Liver (tissue), 9 donors: ENCODE data around the gene MAPKAPK3. TPM values are rescaled to one million over a fixed set of nuclear protein-coding genes. Genes with fewer than 3 reads are reported as not detected.

ENCODE experiments used
- DNase-seq: peaks from one replicate; pipeline ENCODE4 v3.0.0-alpha.2; 2017; ENCODE audit warnings: low spot score
- H3K27ac ChIP-seq, 2 donors: one replicate each; pipeline ENCODE4 v1.7.0; 2013; ENCODE audit warnings: inconsistent platforms in 2 of 2, low read length in 2 of 2, control low read depth in 1 of 2, low read depth in 1 of 2, mild to moderate bottlenecking in 1 of 2
- H3K27me3 ChIP-seq, 4 donors: one replicate each; pipeline versions ENCODE4 v1.6.1 to v1.7.0; 2013; ENCODE audit warnings: low read length in 3 of 4, inconsistent platforms in 1 of 4, mild to moderate bottlenecking in 1 of 4, moderate library complexity in 1 of 4; ENCODE audit not compliant: control insufficient read depth in 4 of 4, insufficient read depth in 4 of 4
- H3K36me3 ChIP-seq, 4 donors: one replicate each; pipeline versions ENCODE4 v1.6.1 to v1.7.0; 2013; ENCODE audit warnings: low read length in 3 of 4, mild to moderate bottlenecking in 3 of 4, low read depth in 1 of 4, moderate library complexity in 1 of 4; ENCODE audit not compliant: control insufficient read depth in 4 of 4, insufficient read depth in 3 of 4
- H3K4me1 ChIP-seq, 4 donors: one replicate each; pipeline versions ENCODE4 v1.6.1 to v1.7.0; 2013; ENCODE audit warnings: low read length in 3 of 4, mild to moderate bottlenecking in 3 of 4, moderate library complexity in 1 of 4; ENCODE audit not compliant: control insufficient read depth in 4 of 4, insufficient read depth in 4 of 4
- H3K4me3 ChIP-seq, 3 donors: one replicate each; pipeline versions ENCODE4 v1.6.1 to v1.7.0; 2013; ENCODE audit warnings: low read length in 3 of 3, control low read depth in 1 of 3, low read depth in 1 of 3, mild to moderate bottlenecking in 1 of 3
- H3K9ac ChIP-seq, 2 donors: one replicate each; pipeline ENCODE4 v1.7.0; 2013; ENCODE audit warnings: low read length in 2 of 2, mild to moderate bottlenecking in 2 of 2, moderate library complexity in 2 of 2, control low read depth in 1 of 2, low read depth in 1 of 2
- H3K9me3 ChIP-seq, 4 donors: one replicate each; pipeline versions ENCODE4 v1.6.1 to v1.7.0; 2013; ENCODE audit warnings: low read length in 3 of 4; ENCODE audit not compliant: control insufficient read depth in 4 of 4
- ATF3 ChIP-seq: IDR thresholded peaks from 2 replicates; pipeline ENCODE4 v1.6.1; 2016; ENCODE audit warnings: antibody characterized with exemption
- CTCF ChIP-seq: fragments of 150-350 bp; IDR thresholded peaks from 2 replicates; pipeline ENCODE4 v1.5.1; 2017; ENCODE audit warnings: improper control_type of control experiment, low read depth, low read length; ENCODE audit not compliant: missing input control
- EGR1 ChIP-seq, 2 donors: IDR thresholded peaks; 2 replicates each; pipeline ENCODE4 v1.6.1; 2016 to 2018; ENCODE audit warnings: antibody characterized with exemption in 2 of 2, low read depth in 2 of 2
- FOXA1 ChIP-seq: IDR thresholded peaks from 2 replicates; pipeline ENCODE4 v1.6.1; 2016; ENCODE audit warnings: antibody characterized with exemption
- FOXA2 ChIP-seq: IDR thresholded peaks from 2 replicates; pipeline ENCODE4 v1.6.1; 2016; ENCODE audit warnings: antibody characterized with exemption
- GABPA ChIP-seq, 2 donors: IDR thresholded peaks in 1 of 2; conservative IDR thresholded peaks in 1 of 2; 2 replicates each; pipeline ENCODE4 v1.6.1; 2016; ENCODE audit warnings: antibody characterized with exemption in 2 of 2, mild to moderate bottlenecking in 1 of 2, moderate library complexity in 1 of 2
- HNF4A ChIP-seq, 2 donors: conservative IDR thresholded peaks; 2 replicates each; pipeline ENCODE4 v1.6.1; 2016; ENCODE audit warnings: antibody characterized with exemption in 2 of 2, mild to moderate bottlenecking in 2 of 2
- HNF4G ChIP-seq: IDR thresholded peaks from 2 replicates; pipeline ENCODE4 v1.6.1; 2016; ENCODE audit warnings: antibody characterized with exemption
- JUND ChIP-seq, 2 donors: IDR thresholded peaks; 2 replicates each; pipeline ENCODE4 v1.6.1; 2016; ENCODE audit warnings: antibody characterized with exemption in 2 of 2
- MAX ChIP-seq: IDR thresholded peaks from 2 replicates; pipeline ENCODE4 v1.6.1; 2016; ENCODE audit warnings: antibody characterized with exemption
- NR2F2 ChIP-seq: IDR thresholded peaks from 2 replicates; pipeline ENCODE4 v1.6.1; 2016; ENCODE audit warnings: antibody characterized with exemption
- RAD21 ChIP-seq, 2 donors: IDR thresholded peaks; 2 replicates each; pipeline ENCODE4 v1.6.1; 2016; ENCODE audit warnings: antibody characterized with exemption in 2 of 2, mild to moderate bottlenecking in 2 of 2
- REST ChIP-seq: IDR thresholded peaks from 2 replicates; pipeline ENCODE4 v1.6.1; 2016; ENCODE audit warnings: antibody characterized with exemption, mild to moderate bottlenecking
- RXRA ChIP-seq, 2 donors: IDR thresholded peaks; 2 replicates each; pipeline ENCODE4 v1.6.1; 2017 to 2018; ENCODE audit warnings: antibody characterized with exemption in 2 of 2, mild to moderate bottlenecking in 1 of 2
- SP1 ChIP-seq: IDR thresholded peaks from 2 replicates; pipeline ENCODE4 v1.6.1; 2018; ENCODE audit warnings: antibody characterized with exemption, mild to moderate bottlenecking
- TAF1 ChIP-seq: conservative IDR thresholded peaks from 2 replicates; pipeline ENCODE4 v1.6.1; 2016; ENCODE audit warnings: antibody characterized with exemption, mild to moderate bottlenecking
- YY1 ChIP-seq: IDR thresholded peaks from 2 replicates; pipeline ENCODE4 v1.6.1; 2016; ENCODE audit warnings: antibody characterized with exemption, mild to moderate bottlenecking
- ZBTB33 ChIP-seq: IDR thresholded peaks from 2 replicates; pipeline ENCODE4 v1.6.1; 2016; ENCODE audit warnings: antibody characterized with exemption
- WGBS: extraction: QIAGEN DNeasy Blood & Tissue Kit; methylation state at CpG from one replicate; pipeline ENCODE4 v1.1.7; 2013; 5-methylcytosine and 5-hydroxymethylcytosine counted together
- polyA plus RNA-seq, 2 donors: library from polyadenylated mRNA; stranded (reverse) in 1 of 2; unstranded in 1 of 2; fragments of 200-250 nt in 1 of 2; fragments of >200 nt in 1 of 2; fragmentation: Nextera tagmentation in 1 of 2; extraction: Ambion mirVana in 1 of 2; gene quantifications; one replicate each; pipeline versions ENCODE4 v1.2.1 to v1.2.3, GENCODE V29; 2013 to 2015
- total RNA-seq, 2 donors: library from RNA; depleted of rRNA; stranded (reverse); fragments of >200 nt; gene quantifications; one replicate each; pipeline ENCODE4 v1.2.3, GENCODE V29; 2014
- donor health status: healthy.
- donor health status: healthy.
- donor health status: healthy.
- donor health status: healthy.
- donor health status: healthy.

MAPKAPK3 gene
- total and polyA plus RNA-seq, 4 donors: 13.9 to 32.9 (median 19.0) TPM

- H3K4me3 ChIP-seq: no peak overlapping the region
- no peak for DNase-seq
- no peak overlapping the region for H3K27ac ChIP-seq
- no peak for TF ChIP-seq NR2F2
- TF ChIP-seq MAX: no peak
- no peak for TF ChIP-seq SP1
- TF ChIP-seq HNF4G: no peak
- no peaks in the 10 kb centered on the region for H3K36me3 ChIP-seq
- no peaks in the 10 kb centered on the region for H3K27me3 ChIP-seq
- WGBS: 95% methylated on average over 10 of the region's 10 CpGs
- no peaks in the 10 kb centered on the region for H3K9me3 ChIP-seq
- peaks cover 0 to 3% (median 2%) of the 10 kb centered on the region in 4 donors for H3K4me1 ChIP-seq
- no peak overlapping the region for H3K9ac ChIP-seq
Observed at GRCh38 chr3:50660386-50660785, 43.4 kb downstream of the MAPKAPK3 start.

- TF ChIP-seq RAD21 (IDR thresholded peaks at IDR 0.05) (no peak), CTCF (no peak), SP1 (no peak), TAF1 (no peak), FOXA2 (no peak), RXRA (IDR thresholded peaks at IDR 0.05) (no peak), JUND (IDR thresholded peaks at IDR 0.05) (no peak), HNF4A (conservative IDR thresholded peaks at IDR 0.05) (no peak), GABPA (IDR thresholded peaks at IDR 0.05 in 1 of 2, conservative IDR thresholded peaks at IDR 0.05 in 1 of 2) (no peak), YY1 (no peak), FOXA1 (no peak), EGR1 (IDR thresholded peaks at IDR 0.05; ENCODE audit: low read depth in 2 of 2) (no peak), MAX (no peak), ATF3 (no peak)
- peaks cover 0 to 3% (median 2%) of the 10 kb centered on the region in 4 donors for H3K4me1 ChIP-seq
- WGBS: 83% methylated on average over 6 of the region's 6 CpGs
- H3K27me3 ChIP-seq: no peaks in the 10 kb centered on the region
- no peak overlapping the region for H3K4me3 ChIP-seq
- no peak for DNase-seq
- no peak overlapping the region for H3K9ac ChIP-seq
- no peaks in the 10 kb centered on the region for H3K36me3 ChIP-seq
- no peaks in the 10 kb centered on the region for H3K9me3 ChIP-seq
- H3K27ac ChIP-seq: no peak overlapping the region
Observed at GRCh38 chr3:50661321-50661837, 44.4 kb downstream of the MAPKAPK3 start.

GRCh38 chr3:50662408-50662807 lies 45.5 kb downstream of the MAPKAPK3 start:
- DNase-seq: peak; percentile 10
- Histone ChIP-seq H3K9me3 (no peaks in the 10 kb centered on the region), H3K4me3 (no peak overlapping the region), H3K4me1 (peaks cover 0 to 3% (median 2%) of the 10 kb centered on the region in 4 donors), H3K27ac (no peak overlapping the region), H3K27me3 (no peaks in the 10 kb centered on the region), H3K9ac (no peak overlapping the region), H3K36me3 (no peaks in the 10 kb centered on the region)
- WGBS: 55% methylated on average over 2 of the region's 2 CpGs
- no peak for TF ChIP-seq JUND (IDR thresholded peaks at IDR 0.05)
- TF ChIP-seq FOXA2: no peak
- no peak for TF ChIP-seq RXRA (IDR thresholded peaks at IDR 0.05)
- TF ChIP-seq ATF3: no peak
- no peak for TF ChIP-seq RAD21 (IDR thresholded peaks at IDR 0.05)
- TF ChIP-seq ZBTB33: no peak
- TF ChIP-seq REST: no peak
